Rectal smooth muscle tissue (tissue), 1 donor: ENCODE measurements around the gene MID1.

Experiments
- H3K27ac ChIP-seq: one replicate; pipeline ENCODE4 v1.7.0; 2013; ENCODE audit warnings: low read depth, low read length, inconsistent platforms
- H3K27me3 ChIP-seq: one replicate; pipeline ENCODE4 v1.7.0; 2013; ENCODE audit warnings: low read length; ENCODE audit not compliant: control insufficient read depth, insufficient read depth
- H3K36me3 ChIP-seq: one replicate; pipeline ENCODE4 v1.7.0; 2013; ENCODE audit warnings: low read length; ENCODE audit not compliant: control insufficient read depth, insufficient read depth
- H3K4me1 ChIP-seq: one replicate; pipeline ENCODE4 v1.7.0; 2013; ENCODE audit warnings: low read length; ENCODE audit not compliant: control insufficient read depth, insufficient read depth
- H3K4me3 ChIP-seq: one replicate; pipeline ENCODE4 v1.7.0; 2013; ENCODE audit warnings: low read length
- H3K9ac ChIP-seq: one replicate; pipeline ENCODE4 v1.7.0; 2013; ENCODE audit warnings: low read length

MID1 gene

DNA sequence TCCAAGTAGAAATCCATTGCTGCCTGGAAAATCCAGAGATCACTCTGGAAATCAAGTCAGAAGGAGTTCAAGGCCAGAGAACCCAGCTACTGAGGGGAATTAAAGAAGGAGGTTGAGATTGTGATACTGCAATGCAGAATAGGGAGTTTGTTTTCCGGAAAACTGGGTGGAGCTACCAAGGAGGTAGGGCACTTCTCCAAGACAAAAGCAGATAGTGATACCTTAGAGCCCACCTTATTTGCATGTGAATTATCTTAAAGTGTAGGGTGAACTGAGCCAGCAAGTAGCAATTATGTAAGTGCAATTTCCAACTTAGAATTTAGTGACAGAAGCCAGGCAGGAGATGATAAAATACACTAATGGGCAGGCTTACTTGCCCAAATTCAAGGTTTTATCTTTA, 178.9 kb downstream of the MID1 start:
- Histone ChIP-seq H3K4me3 (no peak overlapping the region), H3K27ac (no peak overlapping the region), H3K4me1 (no peaks in the 10 kb centered on the region), H3K9ac (no peak overlapping the region), H3K36me3 (no peaks in the 10 kb centered on the region), H3K27me3 (no peaks in the 10 kb centered on the region)

DNA sequence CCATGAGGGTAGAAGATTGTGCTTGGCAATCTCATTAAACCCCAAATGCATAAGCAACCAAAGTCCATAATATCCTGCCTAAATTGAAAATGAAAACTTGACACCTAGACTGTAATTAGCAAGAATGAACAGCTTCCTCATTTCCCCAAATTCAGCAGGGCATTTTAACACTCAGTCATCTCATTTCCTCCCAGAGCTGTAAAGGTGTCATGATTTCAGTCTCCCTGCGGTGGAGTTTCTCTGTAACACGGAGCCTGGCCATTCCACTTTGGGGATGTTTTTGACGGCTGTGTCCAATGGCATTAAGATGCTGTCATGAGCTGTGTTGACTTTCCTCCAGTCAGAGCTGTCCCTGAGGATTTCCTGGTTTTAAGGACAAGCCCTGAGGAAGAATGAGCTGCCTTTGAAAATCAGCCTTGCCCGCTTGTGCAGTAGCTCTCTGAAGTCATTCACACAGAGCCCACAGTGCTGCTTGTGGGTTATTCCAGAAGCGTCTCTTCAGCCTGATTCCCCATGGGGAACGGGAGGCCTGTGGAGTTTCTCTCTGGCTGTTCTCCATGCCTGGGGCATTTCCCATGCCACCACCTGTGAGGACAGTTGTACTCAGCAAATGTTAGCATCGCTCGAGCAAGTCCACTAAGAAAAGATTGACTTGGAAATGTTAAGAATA, 187.0 kb downstream of the MID1 start:
- no peak overlapping the region for H3K4me3 ChIP-seq
- H3K9ac ChIP-seq = no peak overlapping the region
- no peak overlapping the region for H3K27ac ChIP-seq
- no peaks in the 10 kb centered on the region for H3K27me3 ChIP-seq
- no peaks in the 10 kb centered on the region for H3K4me1 ChIP-seq
- H3K36me3 ChIP-seq = no peaks in the 10 kb centered on the region

- Histone ChIP-seq H3K4me3 (no peak overlapping the region), H3K36me3 (no peaks in the 10 kb centered on the region), H3K27me3 (no peaks in the 10 kb centered on the region), H3K27ac (no peak overlapping the region), H3K9ac (no peak overlapping the region), H3K4me1 (no peaks in the 10 kb centered on the region)
These were observed 190.5 kb downstream of the MID1 start for GRCh38 chrX:10429908-10430307.

GRCh38 chrX:10427249-10427648, 193.1 kb downstream of the MID1 start:
- Histone ChIP-seq H3K36me3 (no peaks in the 10 kb centered on the region), H3K9ac (no peak overlapping the region), H3K27ac (no peak overlapping the region), H3K4me1 (no peaks in the 10 kb centered on the region), H3K4me3 (no peak overlapping the region), H3K27me3 (no peaks in the 10 kb centered on the region)

DNA sequence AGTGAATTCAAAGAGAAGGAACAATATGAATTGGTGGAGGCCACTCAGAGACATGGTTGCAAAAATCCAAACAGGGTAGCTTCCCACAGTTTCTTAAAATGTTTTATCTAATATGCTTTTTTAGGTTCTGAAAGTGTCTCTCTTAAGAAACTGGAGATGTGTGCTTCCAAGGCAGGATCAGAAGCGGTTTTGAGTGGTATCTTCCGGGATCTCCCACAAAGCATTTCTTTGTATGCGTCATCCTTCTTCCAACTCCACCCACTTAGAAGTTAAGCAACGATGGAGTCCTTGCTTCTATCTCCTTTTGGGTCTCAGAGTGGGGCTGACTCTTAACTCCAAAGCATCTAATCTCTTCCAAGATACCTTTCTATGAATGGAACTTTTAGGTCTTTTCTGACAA, 196.7 kb downstream of the MID1 start:
- Histone ChIP-seq H3K4me3 (no peak overlapping the region), H3K4me1 (no peaks in the 10 kb centered on the region), H3K27me3 (no peaks in the 10 kb centered on the region), H3K9ac (no peak overlapping the region), H3K36me3 (no peaks in the 10 kb centered on the region), H3K27ac (no peak overlapping the region)

DNA sequence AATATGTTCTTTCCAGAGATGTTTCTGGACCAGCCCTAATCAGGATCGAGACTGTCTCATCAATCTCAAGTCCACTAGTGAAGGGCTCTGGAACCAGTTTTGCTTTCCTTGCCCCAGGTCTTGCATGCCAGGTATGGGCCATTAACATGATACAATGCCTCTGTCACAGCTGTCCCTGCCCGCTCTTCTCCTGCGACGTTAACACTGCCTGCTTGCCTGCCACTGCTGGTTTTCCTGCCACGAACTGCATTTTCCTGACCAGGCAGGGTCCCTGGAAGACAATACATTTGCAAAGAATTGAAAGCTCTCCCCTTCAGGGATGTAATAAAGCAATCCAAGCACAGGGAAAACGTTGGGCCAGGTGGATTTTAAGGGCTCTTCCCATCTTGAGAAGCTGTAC, 200.3 kb downstream of the MID1 start:
- Histone ChIP-seq H3K36me3 (no peaks in the 10 kb centered on the region), H3K27me3 (no peaks in the 10 kb centered on the region), H3K4me1 (no peaks in the 10 kb centered on the region)

GRCh38 chrX:10416424-10416823, 204.0 kb downstream of the MID1 start:
- H3K36me3 ChIP-seq = no peaks in the 10 kb centered on the region
- no peak overlapping the region for H3K4me3 ChIP-seq
- H3K9ac ChIP-seq = no peak overlapping the region
- H3K27me3 ChIP-seq = no peaks in the 10 kb centered on the region
- no peak overlapping the region for H3K27ac ChIP-seq
- H3K4me1 ChIP-seq = no peaks in the 10 kb centered on the region

More for the DNA sequence above, 200.3 kb downstream of the MID1 start:
- H3K9ac ChIP-seq = no peak overlapping the region
- H3K4me3 ChIP-seq = no peak overlapping the region
- H3K27ac ChIP-seq = no peak overlapping the region

GRCh38 chrX:10415306-10416001, 204.9 kb downstream of the MID1 start:
- Histone ChIP-seq H3K4me1 (no peaks in the 10 kb centered on the region), H3K9ac (no peak overlapping the region), H3K27ac (no peak overlapping the region), H3K36me3 (no peaks in the 10 kb centered on the region), H3K27me3 (no peaks in the 10 kb centered on the region), H3K4me3 (no peak overlapping the region)

GRCh38 chrX:10414862-10415261, 205.5 kb downstream of the MID1 start:
- Histone ChIP-seq H3K27ac (no peak overlapping the region), H3K4me3 (no peak overlapping the region), H3K27me3 (no peaks in the 10 kb centered on the region), H3K36me3 (no peaks in the 10 kb centered on the region), H3K9ac (no peak overlapping the region), H3K4me1 (no peaks in the 10 kb centered on the region)

DNA sequence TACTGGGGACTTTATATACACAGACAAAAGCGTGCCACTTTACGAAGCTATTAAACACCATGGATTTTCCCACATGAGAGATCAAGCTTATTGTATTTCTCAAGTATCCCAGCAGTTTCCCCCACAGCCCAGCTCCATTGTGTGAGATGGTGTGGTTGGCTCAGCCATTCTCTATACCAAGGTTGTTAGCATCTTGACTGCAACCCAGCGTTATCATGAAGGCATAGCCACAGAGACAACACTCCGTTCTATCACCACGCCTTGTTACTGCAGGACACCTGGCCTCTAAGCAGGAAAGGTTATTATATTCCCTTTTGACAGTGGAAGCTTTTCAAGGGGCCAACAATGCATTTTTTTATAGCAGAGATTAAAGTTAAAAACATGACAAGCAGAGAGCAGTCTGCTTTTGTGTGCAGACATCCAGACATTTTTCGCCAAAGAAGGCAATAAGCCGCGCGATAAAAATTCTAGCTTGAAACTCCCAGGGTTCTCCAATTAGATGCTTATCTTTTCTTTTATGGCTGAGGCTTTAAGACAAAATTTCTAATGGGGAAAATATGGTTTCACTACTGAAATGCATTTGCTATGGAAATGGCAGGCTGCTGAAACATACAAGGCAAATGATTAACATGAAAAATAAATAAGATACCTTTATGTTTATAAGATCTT, 206.1 kb downstream of the MID1 start:
- Histone ChIP-seq H3K9ac (no peak overlapping the region), H3K27ac (no peak overlapping the region)

GRCh38 chrX:10404436-10404835, 215.9 kb downstream of the MID1 start:
- no peaks in the 10 kb centered on the region for H3K36me3 ChIP-seq
- H3K4me3 ChIP-seq = no peak overlapping the region
- no peak overlapping the region for H3K9ac ChIP-seq
- H3K27me3 ChIP-seq = no peaks in the 10 kb centered on the region
- no peak overlapping the region for H3K27ac ChIP-seq
- no peaks in the 10 kb centered on the region for H3K4me1 ChIP-seq

More for the DNA sequence above, 206.1 kb downstream of the MID1 start:
- Histone ChIP-seq H3K36me3 (no peaks in the 10 kb centered on the region), H3K4me3 (no peak overlapping the region), H3K27me3 (no peaks in the 10 kb centered on the region), H3K4me1 (no peaks in the 10 kb centered on the region)

GRCh38 chrX:10401239-10401638, 219.1 kb downstream of the MID1 start:
- H3K27me3 ChIP-seq = no peaks in the 10 kb centered on the region

More at GRCh38 chrX:10401239-10401638, 219.1 kb downstream of the MID1 start:
- Histone ChIP-seq H3K4me1 (no peaks in the 10 kb centered on the region), H3K4me3 (no peak overlapping the region), H3K27ac (no peak overlapping the region), H3K36me3 (no peaks in the 10 kb centered on the region), H3K9ac (no peak overlapping the region)
